ENCODE measurements around the gene PTGER3. TPM values are rescaled to one million over a fixed set of nuclear protein-coding genes. Genes with fewer than 3 reads are reported as not detected.

PTGER3 gene
- total and polyA plus RNA-seq, 3 donors from 2014 or later: 0.31 to 3.6 (median 0.43) TPM

DNA sequence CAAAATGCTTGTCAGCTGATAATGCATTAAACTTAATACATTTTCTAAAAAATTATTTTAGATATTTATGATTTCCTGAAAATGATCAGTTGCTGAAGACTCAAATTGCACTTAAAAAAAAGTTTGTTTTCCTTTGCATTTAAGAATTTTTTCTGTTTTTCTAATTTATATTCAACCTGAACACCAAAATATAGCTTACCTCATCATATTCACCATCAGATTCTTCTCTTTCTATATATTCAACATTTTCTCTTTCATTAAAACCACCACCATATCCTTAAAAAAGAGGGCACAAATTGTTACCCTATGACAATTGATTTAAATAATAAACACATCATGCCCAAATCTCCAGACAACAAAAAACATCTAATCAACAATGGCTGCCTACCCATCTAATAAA is 24.7 kb upstream of the PTGER3 start:
- H3K27ac ChIP-seq: no peak overlapping the region
- intact Hi-C loops (cut with DNase I; ENCODE audit: low total_unique reads): no loop called here
- H3K4me3 ChIP-seq: no peak overlapping the region
- H3K9me3 ChIP-seq: no peaks in the 10 kb centered on the region
- no peaks in the 10 kb centered on the region for H3K27me3 ChIP-seq
- H3K4me1 ChIP-seq: no peaks in the 10 kb centered on the region
- no peaks in the 10 kb centered on the region for H3K36me3 ChIP-seq (ENCODE audit: low read depth, missing control alignments)
- TF ChIP-seq, protein P1, sequence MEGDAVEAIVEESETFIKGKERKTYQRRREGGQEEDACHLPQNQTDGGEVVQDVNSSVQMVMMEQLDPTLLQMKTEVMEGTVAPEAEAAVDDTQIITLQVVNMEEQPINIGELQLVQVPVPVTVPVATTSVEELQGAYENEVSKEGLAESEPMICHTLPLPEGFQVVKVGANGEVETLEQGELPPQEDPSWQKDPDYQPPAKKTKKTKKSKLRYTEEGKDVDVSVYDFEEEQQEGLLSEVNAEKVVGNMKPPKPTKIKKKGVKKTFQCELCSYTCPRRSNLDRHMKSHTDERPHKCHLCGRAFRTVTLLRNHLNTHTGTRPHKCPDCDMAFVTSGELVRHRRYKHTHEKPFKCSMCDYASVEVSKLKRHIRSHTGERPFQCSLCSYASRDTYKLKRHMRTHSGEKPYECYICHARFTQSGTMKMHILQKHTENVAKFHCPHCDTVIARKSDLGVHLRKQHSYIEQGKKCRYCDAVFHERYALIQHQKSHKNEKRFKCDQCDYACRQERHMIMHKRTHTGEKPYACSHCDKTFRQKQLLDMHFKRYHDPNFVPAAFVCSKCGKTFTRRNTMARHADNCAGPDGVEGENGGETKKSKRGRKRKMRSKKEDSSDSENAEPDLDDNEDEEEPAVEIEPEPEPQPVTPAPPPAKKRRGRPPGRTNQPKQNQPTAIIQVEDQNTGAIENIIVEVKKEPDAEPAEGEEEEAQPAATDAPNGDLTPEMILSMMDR (IDR thresholded peaks at IDR 0.05): no peak
- TF ChIP-seq POLR2A (IDR thresholded peaks at IDR 0.05): no peak
- DNase-seq: no peak

- TF ChIP-seq POLR2A (IDR thresholded peaks at IDR 0.05): no peak
- TF ChIP-seq, protein P1 (IDR thresholded peaks at IDR 0.05): no peak
- no peak overlapping the region for H3K4me3 ChIP-seq
- no peak overlapping the region for H3K27ac ChIP-seq
- 57 to 64% methylated on average over 4 of the region's 4 CpGs for WGBS, 2 donors
- no peak for DNase-seq
- H3K36me3 ChIP-seq (ENCODE audit: low read depth, missing control alignments): no peaks in the 10 kb centered on the region
- no peaks in the 10 kb centered on the region for H3K4me1 ChIP-seq
- intact Hi-C loops (cut with DNase I; ENCODE audit: low total_unique reads): no loop called here
- H3K27me3 ChIP-seq: no peaks in the 10 kb centered on the region
- no peaks in the 10 kb centered on the region for H3K9me3 ChIP-seq
Measured at GRCh38 chr1:71071720-71072119, 24.1 kb upstream of the PTGER3 start.

DNA sequence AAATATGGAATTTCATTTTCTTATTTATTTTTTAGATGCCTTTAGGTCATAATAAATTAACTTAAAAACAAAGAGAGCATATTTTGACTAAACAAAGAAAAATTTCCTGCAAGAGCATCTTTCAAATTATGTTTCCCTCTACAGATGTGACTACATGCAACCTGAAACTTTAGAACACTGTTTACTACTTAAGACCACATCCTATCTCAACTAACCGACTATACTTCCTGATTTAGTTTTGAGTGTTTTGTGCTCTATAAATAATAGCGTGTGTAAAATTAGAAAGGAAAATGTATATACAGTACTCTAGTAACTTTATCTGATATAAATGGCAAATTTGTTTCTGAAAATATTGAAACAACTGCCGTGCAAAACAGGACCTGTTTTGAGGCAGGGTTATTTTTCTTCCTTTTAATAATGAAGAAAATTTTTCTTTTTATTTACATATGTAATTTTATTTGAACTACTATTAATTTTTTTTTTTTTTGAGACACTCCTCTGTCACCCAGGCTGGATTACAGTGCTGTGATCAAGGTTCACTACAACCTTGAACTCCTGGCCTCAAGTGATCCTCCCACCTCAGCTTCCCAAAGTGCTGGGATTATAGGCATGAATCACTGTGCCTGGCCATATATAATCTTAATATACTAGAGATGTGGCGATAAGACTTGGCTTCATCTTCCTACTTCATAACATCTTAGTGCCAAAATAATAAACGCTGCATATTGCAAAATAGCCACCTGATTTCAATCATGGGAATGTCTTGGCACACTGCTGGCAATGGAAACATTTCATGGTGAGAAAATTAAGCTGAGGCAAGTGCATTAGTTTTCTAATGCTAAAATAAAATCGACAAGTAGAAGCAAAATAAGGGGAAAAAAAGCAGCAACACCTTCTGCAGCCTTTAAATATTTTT is 21.0 kb upstream of the PTGER3 start:
- no peaks in the 10 kb centered on the region for H3K27me3 ChIP-seq
- no peak for DNase-seq
- H3K4me1 ChIP-seq: no peaks in the 10 kb centered on the region
- TF ChIP-seq, protein P1 (IDR thresholded peaks at IDR 0.05): no peak
- no peak for TF ChIP-seq POLR2A (IDR thresholded peaks at IDR 0.05)
- no peaks in the 10 kb centered on the region for H3K9me3 ChIP-seq
- H3K4me3 ChIP-seq: no peak overlapping the region
- H3K36me3 ChIP-seq (ENCODE audit: low read depth, missing control alignments): no peaks in the 10 kb centered on the region
- H3K27ac ChIP-seq: no peak overlapping the region
- intact Hi-C loops (cut with DNase I; ENCODE audit: low total_unique reads): no loop called here
- WGBS, 2 donors: 73 to 81% methylated on average over 6 of the region's 6 CpGs

- no peak for DNase-seq
- Histone ChIP-seq H3K4me3 (no peak overlapping the region), H3K4me1 (no peaks in the 10 kb centered on the region), H3K27ac (no peak overlapping the region), H3K36me3 (ENCODE audit: low read depth, missing control alignments) (no peaks in the 10 kb centered on the region), H3K9me3 (no peaks in the 10 kb centered on the region), H3K27me3 (no peaks in the 10 kb centered on the region)
- WGBS, 2 donors: 33 to 63% methylated on average over 6 of the region's 6 CpGs
- TF ChIP-seq POLR2A (IDR thresholded peaks at IDR 0.05): no peak
- TF ChIP-seq, protein P1 (IDR thresholded peaks at IDR 0.05): no peak
- intact Hi-C loops (cut with DNase I; ENCODE audit: low total_unique reads): loop anchor here (10.0 kb wide), 1 partner anchor 530 kb away; no protein-coding TSS in a partner anchor
Measured at GRCh38 chr1:71054791-71055190, 7.2 kb upstream of the PTGER3 start.

Measured in testis (tissue), 3 donors.